ENCODE results near the gene KCNK16.

The KCNK16 gene

DNA sequence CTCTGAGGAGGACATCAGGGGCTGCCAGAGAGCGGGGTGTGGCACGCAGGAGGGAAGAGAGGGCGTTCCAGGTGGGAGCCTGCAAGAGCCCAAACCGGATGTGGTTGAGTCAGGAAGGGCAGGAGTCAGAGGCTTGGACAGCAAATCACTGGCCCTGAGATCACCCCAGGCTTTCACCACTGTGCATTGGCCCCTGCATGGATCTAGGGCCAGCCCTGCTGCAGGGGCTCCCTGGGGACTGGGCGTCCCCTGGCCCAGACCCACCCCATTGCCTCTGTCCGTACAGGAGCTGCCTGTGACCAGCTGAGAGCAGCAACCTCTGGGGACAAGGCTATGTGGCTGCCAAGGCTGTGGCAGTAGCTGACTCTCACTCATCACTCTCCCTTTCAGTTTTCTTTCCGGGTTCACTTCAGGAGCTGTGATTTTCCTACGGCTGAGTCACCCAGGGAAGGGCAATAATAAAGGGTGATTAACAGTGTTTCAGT, 42.2 kb downstream of the KCNK16 start (continued):
- TF ChIP-seq CSRNP3 (CRISPR knock-in tag; IDR thresholded peaks at IDR 0.05) = no peak

- TF ChIP-seq TCF4 (CRISPR knock-in tag; IDR thresholded peaks at IDR 0.05; ENCODE audit: borderline replicate concordance) (no peak), ZNF70 (CRISPR knock-in tag; IDR thresholded peaks at IDR 0.05) (no peak), OSR1 (CRISPR knock-in tag; IDR thresholded peaks at IDR 0.05) (no peak), ZFP3 (CRISPR knock-in tag; IDR thresholded peaks at IDR 0.05) (no peak)
- TF ChIP-seq, protein P1, sequence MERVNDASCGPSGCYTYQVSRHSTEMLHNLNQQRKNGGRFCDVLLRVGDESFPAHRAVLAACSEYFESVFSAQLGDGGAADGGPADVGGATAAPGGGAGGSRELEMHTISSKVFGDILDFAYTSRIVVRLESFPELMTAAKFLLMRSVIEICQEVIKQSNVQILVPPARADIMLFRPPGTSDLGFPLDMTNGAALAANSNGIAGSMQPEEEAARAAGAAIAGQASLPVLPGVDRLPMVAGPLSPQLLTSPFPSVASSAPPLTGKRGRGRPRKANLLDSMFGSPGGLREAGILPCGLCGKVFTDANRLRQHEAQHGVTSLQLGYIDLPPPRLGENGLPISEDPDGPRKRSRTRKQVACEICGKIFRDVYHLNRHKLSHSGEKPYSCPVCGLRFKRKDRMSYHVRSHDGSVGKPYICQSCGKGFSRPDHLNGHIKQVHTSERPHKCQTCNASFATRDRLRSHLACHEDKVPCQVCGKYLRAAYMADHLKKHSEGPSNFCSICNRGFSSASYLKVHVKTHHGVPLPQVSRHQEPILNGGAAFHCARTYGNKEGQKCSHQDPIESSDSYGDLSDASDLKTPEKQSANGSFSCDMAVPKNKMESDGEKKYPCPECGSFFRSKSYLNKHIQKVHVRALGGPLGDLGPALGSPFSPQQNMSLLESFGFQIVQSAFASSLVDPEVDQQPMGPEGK (CRISPR knock-in tag; IDR thresholded peaks at IDR 0.05; ENCODE audit: borderline replicate concordance) = no peak
Observed at GRCh38 chr6:39279539-39279938, 43.0 kb downstream of the KCNK16 start.

GRCh38 chr6:39276379-39276995, 46.0 kb downstream of the KCNK16 start:
- TF ChIP-seq ISL1 (CRISPR knock-in tag; IDR thresholded peaks at IDR 0.05) (no peak), BACH2 (CRISPR knock-in tag; IDR thresholded peaks at IDR 0.05; ENCODE audit: borderline replicate concordance) (no peak), ESRRG (CRISPR knock-in tag; IDR thresholded peaks at IDR 0.05) (no peak), GLIS3 (CRISPR knock-in tag; IDR thresholded peaks at IDR 0.05) (no peak), ZNF8 (CRISPR knock-in tag; IDR thresholded peaks at IDR 0.05) (no peak), ZNF565 (CRISPR knock-in tag; conservative IDR thresholded peaks at IDR 0.05; ENCODE audit: low read depth) (no peak), ZFP30 (CRISPR knock-in tag; IDR thresholded peaks at IDR 0.05) (no peak), PPARA (CRISPR knock-in tag; IDR thresholded peaks at IDR 0.05; ENCODE audit: borderline replicate concordance) (no peak)
- ATAC-seq = no peak

More at GRCh38 chr6:39279539-39279938, 43.0 kb downstream of the KCNK16 start:
- ATAC-seq = no peak

DNA sequence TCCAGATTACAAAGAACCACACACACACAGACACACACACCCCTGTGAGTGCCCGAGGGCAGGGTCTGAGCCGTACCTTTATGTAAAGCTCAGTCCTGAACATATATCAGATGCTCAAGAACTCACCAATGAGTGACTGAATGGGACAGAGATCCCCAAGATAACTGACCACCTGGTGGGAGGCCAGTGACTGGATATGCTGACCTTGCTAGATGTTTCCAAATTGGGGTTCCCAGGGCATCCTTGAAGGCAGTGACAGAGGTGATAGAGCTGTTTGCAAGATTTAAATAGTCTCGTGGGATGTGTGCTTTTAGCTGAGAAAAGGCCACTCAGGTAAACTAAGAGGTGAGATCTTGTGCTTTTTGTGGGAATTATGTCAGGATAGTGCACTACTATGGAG, 47.6 kb downstream of the KCNK16 start:
- ATAC-seq = no peak
- TF ChIP-seq SNAI2 (CRISPR knock-in tag; IDR thresholded peaks at IDR 0.05) = no peak
- TF ChIP-seq ISL1 (CRISPR knock-in tag; IDR thresholded peaks at IDR 0.05) = no peak
- TF ChIP-seq PPARA (CRISPR knock-in tag; IDR thresholded peaks at IDR 0.05; ENCODE audit: borderline replicate concordance) = no peak
- no peak for TF ChIP-seq ZNF8 (CRISPR knock-in tag; IDR thresholded peaks at IDR 0.05)
- TF ChIP-seq, protein P2, sequence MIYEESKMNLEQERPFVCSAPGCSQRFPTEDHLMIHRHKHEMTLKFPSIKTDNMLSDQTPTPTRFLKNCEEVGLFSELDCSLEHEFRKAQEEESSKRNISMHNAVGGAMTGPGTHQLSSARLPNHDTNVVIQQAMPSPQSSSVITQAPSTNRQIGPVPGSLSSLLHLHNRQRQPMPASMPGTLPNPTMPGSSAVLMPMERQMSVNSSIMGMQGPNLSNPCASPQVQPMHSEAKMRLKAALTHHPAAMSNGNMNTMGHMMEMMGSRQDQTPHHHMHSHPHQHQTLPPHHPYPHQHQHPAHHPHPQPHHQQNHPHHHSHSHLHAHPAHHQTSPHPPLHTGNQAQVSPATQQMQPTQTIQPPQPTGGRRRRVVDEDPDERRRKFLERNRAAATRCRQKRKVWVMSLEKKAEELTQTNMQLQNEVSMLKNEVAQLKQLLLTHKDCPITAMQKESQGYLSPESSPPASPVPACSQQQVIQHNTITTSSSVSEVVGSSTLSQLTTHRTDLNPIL (CRISPR knock-in tag; IDR thresholded peaks at IDR 0.05; ENCODE audit: low read depth) = no peak
- TF ChIP-seq, protein P3, sequence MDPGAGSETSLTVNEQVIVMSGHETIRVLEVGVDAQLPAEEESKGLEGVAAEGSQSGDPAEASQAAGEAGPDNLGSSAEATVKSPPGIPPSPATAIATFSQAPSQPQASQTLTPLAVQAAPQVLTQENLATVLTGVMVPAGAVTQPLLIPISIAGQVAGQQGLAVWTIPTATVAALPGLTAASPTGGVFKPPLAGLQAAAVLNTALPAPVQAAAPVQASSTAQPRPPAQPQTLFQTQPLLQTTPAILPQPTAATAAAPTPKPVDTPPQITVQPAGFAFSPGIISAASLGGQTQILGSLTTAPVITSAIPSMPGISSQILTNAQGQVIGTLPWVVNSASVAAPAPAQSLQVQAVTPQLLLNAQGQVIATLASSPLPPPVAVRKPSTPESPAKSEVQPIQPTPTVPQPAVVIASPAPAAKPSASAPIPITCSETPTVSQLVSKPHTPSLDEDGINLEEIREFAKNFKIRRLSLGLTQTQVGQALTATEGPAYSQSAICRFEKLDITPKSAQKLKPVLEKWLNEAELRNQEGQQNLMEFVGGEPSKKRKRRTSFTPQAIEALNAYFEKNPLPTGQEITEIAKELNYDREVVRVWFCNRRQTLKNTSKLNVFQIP (CRISPR knock-in tag; IDR thresholded peaks at IDR 0.05; ENCODE audit: borderline replicate concordance, low read depth) = no peak
- no peak for TF ChIP-seq OSR1 (CRISPR knock-in tag; IDR thresholded peaks at IDR 0.05)
- no peak for TF ChIP-seq ZNF70 (CRISPR knock-in tag; IDR thresholded peaks at IDR 0.05)
- TF ChIP-seq ZFP3 (CRISPR knock-in tag; IDR thresholded peaks at IDR 0.05) = no peak
- no peak for TF ChIP-seq BACH2 (CRISPR knock-in tag; IDR thresholded peaks at IDR 0.05; ENCODE audit: borderline replicate concordance)
- no peak for TF ChIP-seq ZNF565 (CRISPR knock-in tag; conservative IDR thresholded peaks at IDR 0.05; ENCODE audit: low read depth)
- no peak for TF ChIP-seq ZC3H10 (CRISPR knock-in tag; IDR thresholded peaks at IDR 0.05)
- no peak for TF ChIP-seq ZFP30 (CRISPR knock-in tag; IDR thresholded peaks at IDR 0.05)
- TF ChIP-seq, protein P1 (CRISPR knock-in tag; IDR thresholded peaks at IDR 0.05; ENCODE audit: borderline replicate concordance) = no peak
- no peak for TF ChIP-seq ESRRG (CRISPR knock-in tag; IDR thresholded peaks at IDR 0.05)
- TF ChIP-seq TOX (CRISPR knock-in tag; IDR thresholded peaks at IDR 0.05; ENCODE audit: borderline replicate concordance) = no peak
- TF ChIP-seq ARNTL (CRISPR knock-in tag; IDR thresholded peaks at IDR 0.05; ENCODE audit: borderline replicate concordance, low read depth) = no peak
- TF ChIP-seq, protein P4, sequence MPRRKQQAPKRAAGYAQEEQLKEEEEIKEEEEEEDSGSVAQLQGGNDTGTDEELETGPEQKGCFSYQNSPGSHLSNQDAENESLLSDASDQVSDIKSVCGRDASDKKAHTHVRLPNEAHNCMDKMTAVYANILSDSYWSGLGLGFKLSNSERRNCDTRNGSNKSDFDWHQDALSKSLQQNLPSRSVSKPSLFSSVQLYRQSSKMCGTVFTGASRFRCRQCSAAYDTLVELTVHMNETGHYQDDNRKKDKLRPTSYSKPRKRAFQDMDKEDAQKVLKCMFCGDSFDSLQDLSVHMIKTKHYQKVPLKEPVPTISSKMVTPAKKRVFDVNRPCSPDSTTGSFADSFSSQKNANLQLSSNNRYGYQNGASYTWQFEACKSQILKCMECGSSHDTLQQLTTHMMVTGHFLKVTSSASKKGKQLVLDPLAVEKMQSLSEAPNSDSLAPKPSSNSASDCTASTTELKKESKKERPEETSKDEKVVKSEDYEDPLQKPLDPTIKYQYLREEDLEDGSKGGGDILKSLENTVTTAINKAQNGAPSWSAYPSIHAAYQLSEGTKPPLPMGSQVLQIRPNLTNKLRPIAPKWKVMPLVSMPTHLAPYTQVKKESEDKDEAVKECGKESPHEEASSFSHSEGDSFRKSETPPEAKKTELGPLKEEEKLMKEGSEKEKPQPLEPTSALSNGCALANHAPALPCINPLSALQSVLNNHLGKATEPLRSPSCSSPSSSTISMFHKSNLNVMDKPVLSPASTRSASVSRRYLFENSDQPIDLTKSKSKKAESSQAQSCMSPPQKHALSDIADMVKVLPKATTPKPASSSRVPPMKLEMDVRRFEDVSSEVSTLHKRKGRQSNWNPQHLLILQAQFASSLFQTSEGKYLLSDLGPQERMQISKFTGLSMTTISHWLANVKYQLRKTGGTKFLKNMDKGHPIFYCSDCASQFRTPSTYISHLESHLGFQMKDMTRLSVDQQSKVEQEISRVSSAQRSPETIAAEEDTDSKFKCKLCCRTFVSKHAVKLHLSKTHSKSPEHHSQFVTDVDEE (CRISPR knock-in tag; IDR thresholded peaks at IDR 0.05) = no peak
- TF ChIP-seq TCF4 (CRISPR knock-in tag; IDR thresholded peaks at IDR 0.05; ENCODE audit: borderline replicate concordance) = no peak
- TF ChIP-seq RARB (CRISPR knock-in tag; IDR thresholded peaks at IDR 0.05) = no peak

All from SK-N-SH treated with all-trans-retinoic acid at 6 μM for 48 hours (cell line).